SK-N-SH (cell line): ENCODE results near the gene RFFL. TPM values are rescaled to one million over a fixed set of nuclear protein-coding genes. Genes with fewer than 3 reads are reported as not detected.

ENCODE experiments used
- CTCF ChIA-PET: fragments of 300-600, 350-600 bp; formaldehyde crosslinking; extraction: SDS; loops from one replicate; lab custom pipeline; 2021; lab: Yijun Ruan, JAX
- POLR2A ChIA-PET: fragments of 350-600 bp; sonication (Branson Sonifier 250); formaldehyde crosslinking; extraction: SDS; loops from one replicate; lab custom pipeline; 2020; ENCODE audit warnings: antibody characterized with exemption, inconsistent platforms; lab: Yijun Ruan, JAX
- DNase-seq: peaks from one replicate; pipeline ENCODE4 v3.0.0; 2012
- H2AFZ ChIP-seq: fragments of 200-600 bp; sonication (generic); 2 replicates; pipeline ENCODE4 v1.8.1; 2016; ENCODE audit warnings: antibody characterized with exemption, mild to moderate bottlenecking, low read depth
- H3F3A ChIP-seq: fragments of 200-600 bp; sonication (generic); replicated peaks from 2 replicates; pipeline ENCODE3; 2016; ENCODE audit warnings: antibody characterized with exemption, mild to moderate bottlenecking; ENCODE audit not compliant: insufficient read depth
- H3K27ac ChIP-seq, 2 experiments: fragments of 200-500 bp in 1 of 2; fragments of 200-600 bp in 1 of 2; sonication (Bioruptor generic) in 1 of 2; sonication (generic), shearing (Covaris generic) in 1 of 2; 2 replicates each; pipeline versions ENCODE4 v1.5.1 to v1.6.1; 2014 to 2016; ENCODE audit warnings: low read depth in 2 of 2, inconsistent platforms in 1 of 2, low read length in 1 of 2, mild to moderate bottlenecking in 1 of 2, mixed read lengths in 1 of 2
- H3K27me3 ChIP-seq: fragments of 200-600 bp; sonication (generic), shearing (Covaris generic); 2 replicates; pipeline ENCODE4 v1.6.1; 2016; ENCODE audit warnings: mixed run types; ENCODE audit not compliant: insufficient read depth
- H3K36me3 ChIP-seq, 2 experiments: fragments of 200-500 bp in 1 of 2; fragments of 200-600 bp in 1 of 2; sonication (Bioruptor generic) in 1 of 2; sonication (generic) in 1 of 2; replicated peaks in 1 of 2; 2 replicates each; pipeline versions ENCODE3 to v1.5.1; 2014 to 2016; ENCODE audit warnings: low read length in 1 of 2, mild to moderate bottlenecking in 1 of 2; ENCODE audit not compliant: insufficient read depth in 2 of 2, control insufficient read depth in 1 of 2
- H3K4me1 ChIP-seq, 2 experiments: fragments of 200-500 bp in 1 of 2; fragments of 200-600 bp in 1 of 2; sonication (Bioruptor generic) in 1 of 2; sonication (generic), shearing (Covaris generic) in 1 of 2; 2 replicates each; pipeline versions ENCODE4 v1.5.1 to v1.6.1; 2014 to 2016; ENCODE audit warnings: low read depth in 1 of 2, low read length in 1 of 2, mixed run types in 1 of 2; ENCODE audit not compliant: insufficient read depth in 2 of 2, control insufficient read depth in 1 of 2
- H3K4me2 ChIP-seq: fragments of 200-600 bp; sonication (generic), shearing (Covaris generic); 2 replicates; pipeline ENCODE4 v1.6.1; 2017; ENCODE audit warnings: mixed run types
- H3K4me3 ChIP-seq, 2 experiments: fragments of 200-500 bp in 1 of 2; fragments of 200-600 bp in 1 of 2; sonication (Bioruptor generic) in 1 of 2; sonication (generic), shearing (Covaris generic) in 1 of 2; 2 replicates each; pipeline versions ENCODE4 v1.5.1 to v1.8.1; 2014 to 2016; ENCODE audit warnings: low read depth in 2 of 2, inconsistent platforms in 1 of 2, low read length in 1 of 2, mild to moderate bottlenecking in 1 of 2, mixed read lengths in 1 of 2, moderate library complexity in 1 of 2
- H3K79me2 ChIP-seq: fragments of 200-600 bp; sonication (generic); 2 replicates; pipeline ENCODE4 v1.8.1; 2017; ENCODE audit warnings: mild to moderate bottlenecking; ENCODE audit not compliant: insufficient read depth
- H3K9ac ChIP-seq: fragments of 200-600 bp; sonication (generic); 2 replicates; pipeline ENCODE4 v1.6.1; 2017; ENCODE audit warnings: mixed run types
- H3K9me2 ChIP-seq: fragments of 200-600 bp; sonication (generic); 2 replicates; pipeline ENCODE4 v1.6.1; 2017; ENCODE audit warnings: mixed run types
- H3K9me3 ChIP-seq: fragments of 200-600 bp; sonication (generic); 2 replicates; pipeline ENCODE4 v1.6.1; 2017; ENCODE audit warnings: mixed run types, mild to moderate bottlenecking, moderate library complexity
- H4K20me1 ChIP-seq: fragments of 200-600 bp; sonication (generic); 2 replicates; pipeline ENCODE4 v1.6.1; 2017; ENCODE audit warnings: mild to moderate bottlenecking, mixed run types; ENCODE audit not compliant: insufficient read depth
- EP300 ChIP-seq, 2 experiments: IDR thresholded peaks; 2 replicates each; pipeline versions ENCODE4 v1.4.0 to v1.6.1; 2012; ENCODE audit warnings: borderline replicate concordance in 1 of 2, low read depth in 1 of 2, low read length in 1 of 2
- FOSL2 ChIP-seq: IDR thresholded peaks from 2 replicates; pipeline ENCODE4 v1.4.0; 2012; ENCODE audit warnings: low read depth, mild to moderate bottlenecking, moderate library complexity, borderline replicate concordance
- FOXJ3 ChIP-seq: sonication (generic); formaldehyde crosslinking; IDR thresholded peaks from 2 replicates; pipeline ENCODE4 v1.5.1; 2020; ENCODE audit warnings: mild to moderate bottlenecking, missing genetic modification reagents
- NFIC ChIP-seq: IDR thresholded peaks from 2 replicates; pipeline ENCODE4 v1.4.0; 2012; ENCODE audit warnings: borderline replicate concordance
- NRF1 ChIP-seq: IDR thresholded peaks from 2 replicates; pipeline ENCODE4 v1.6.1; 2012; ENCODE audit warnings: low read depth, mild to moderate bottlenecking, low read length
- POLR2AphosphoS5 ChIP-seq: IDR thresholded peaks from 2 replicates; pipeline ENCODE4 v1.6.1; 2012; ENCODE audit warnings: low read depth, low read length
- RAD21 ChIP-seq: IDR thresholded peaks from 2 replicates; pipeline ENCODE4 v1.6.1; 2012; ENCODE audit warnings: mild to moderate bottlenecking, low read length
- RFX5 ChIP-seq: IDR thresholded peaks from 2 replicates; pipeline ENCODE4 v1.6.1; 2012; ENCODE audit warnings: mild to moderate bottlenecking, improper control_type of control experiment, low read length
- WGBS: methylation state at CpG from one replicate; pipeline ENCODE4 v1.1.6; 2017; ENCODE audit warnings: low lambda C conversion rate; 5-methylcytosine and 5-hydroxymethylcytosine counted together
- polyA plus RNA-seq, 3 experiments: library from polyadenylated mRNA; depleted of rRNA; stranded (reverse); fragments of >200 nt; gene quantifications; 2 replicates each; pipeline ENCODE4 v1.2.3, GENCODE V29; 2012
- TF ChIP-seq, protein P1 (sequence below): fragments of 150-350 bp; IDR thresholded peaks from 2 replicates; pipeline ENCODE4 v1.6.1; 2016; ENCODE audit warnings: mild to moderate bottlenecking, low read depth, low read length
- TF ChIP-seq, protein P2 (sequence below): fragments of 200-600 bp; sonication (generic); IDR thresholded peaks from 2 replicates; pipeline ENCODE4 v1.6.1; 2017; ENCODE audit warnings: antibody characterized with exemption, mild to moderate bottlenecking, moderate library complexity
- TF ChIP-seq, protein P3 (sequence below): IDR thresholded peaks from 2 replicates; pipeline ENCODE4 v1.4.0; 2012; ENCODE audit warnings: low read depth
- TF ChIP-seq, protein P4 (sequence below): IDR thresholded peaks from 2 replicates; pipeline ENCODE4 v1.4.0; 2012; ENCODE audit warnings: low read depth, borderline replicate concordance
- TF ChIP-seq, protein P5 (sequence below): IDR thresholded peaks from 2 replicates; pipeline ENCODE4 v1.6.1; 2012; ENCODE audit warnings: mild to moderate bottlenecking, low read depth, low read length, moderate library complexity
- TF ChIP-seq, protein P6 (sequence below): fragments of 150-350 bp; IDR thresholded peaks from 2 replicates; pipeline ENCODE4 v1.6.1; 2017; ENCODE audit warnings: antibody characterized with exemption, low read length, low read depth, borderline replicate concordance
- TF ChIP-seq, protein P7 (sequence below): IDR thresholded peaks from 2 replicates; pipeline ENCODE4; 2012

The RFFL gene
- polyA plus RNA-seq, 1 of the 3 experiments (the other 2 are of a cell fraction), result 10.1 TPM

DNA sequence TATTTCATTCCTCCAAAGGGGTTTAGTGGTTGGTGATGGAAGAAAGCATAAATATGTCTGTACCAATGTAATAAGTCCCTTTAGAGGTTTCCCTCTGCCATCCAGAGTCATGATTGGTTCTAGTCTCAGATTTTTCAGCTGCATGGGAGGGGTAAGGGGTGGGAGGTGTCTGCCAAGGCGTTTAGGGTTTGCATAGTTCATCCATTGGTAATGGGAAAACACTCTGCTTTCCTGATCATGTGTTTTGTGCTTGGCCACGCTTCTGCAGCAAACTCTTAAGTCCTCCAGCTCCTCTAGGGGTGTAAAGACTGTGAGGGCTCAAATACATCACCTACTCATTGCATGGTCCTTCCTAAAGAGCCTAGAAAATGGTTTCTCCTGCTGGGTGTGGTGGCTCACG, 53.4 kb downstream of the RFFL start:
- CTCF ChIA-PET, result interaction anchor here (1.5 to 1.6 kb wide), 2 partner anchors 12 to 80 kb away, joined by 3 to 4 read pairs; no protein-coding TSS in a partner anchor
- H4K20me1 ChIP-seq, result no peaks in the 10 kb centered on the region
- no peak overlapping the region for H3K4me3 ChIP-seq
- H3K9me2 ChIP-seq, result no peaks in the 10 kb centered on the region
- TF ChIP-seq, protein P1, sequence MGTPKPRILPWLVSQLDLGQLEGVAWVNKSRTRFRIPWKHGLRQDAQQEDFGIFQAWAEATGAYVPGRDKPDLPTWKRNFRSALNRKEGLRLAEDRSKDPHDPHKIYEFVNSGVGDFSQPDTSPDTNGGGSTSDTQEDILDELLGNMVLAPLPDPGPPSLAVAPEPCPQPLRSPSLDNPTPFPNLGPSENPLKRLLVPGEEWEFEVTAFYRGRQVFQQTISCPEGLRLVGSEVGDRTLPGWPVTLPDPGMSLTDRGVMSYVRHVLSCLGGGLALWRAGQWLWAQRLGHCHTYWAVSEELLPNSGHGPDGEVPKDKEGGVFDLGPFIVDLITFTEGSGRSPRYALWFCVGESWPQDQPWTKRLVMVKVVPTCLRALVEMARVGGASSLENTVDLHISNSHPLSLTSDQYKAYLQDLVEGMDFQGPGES, result no peak
- TF ChIP-seq, protein P2, sequence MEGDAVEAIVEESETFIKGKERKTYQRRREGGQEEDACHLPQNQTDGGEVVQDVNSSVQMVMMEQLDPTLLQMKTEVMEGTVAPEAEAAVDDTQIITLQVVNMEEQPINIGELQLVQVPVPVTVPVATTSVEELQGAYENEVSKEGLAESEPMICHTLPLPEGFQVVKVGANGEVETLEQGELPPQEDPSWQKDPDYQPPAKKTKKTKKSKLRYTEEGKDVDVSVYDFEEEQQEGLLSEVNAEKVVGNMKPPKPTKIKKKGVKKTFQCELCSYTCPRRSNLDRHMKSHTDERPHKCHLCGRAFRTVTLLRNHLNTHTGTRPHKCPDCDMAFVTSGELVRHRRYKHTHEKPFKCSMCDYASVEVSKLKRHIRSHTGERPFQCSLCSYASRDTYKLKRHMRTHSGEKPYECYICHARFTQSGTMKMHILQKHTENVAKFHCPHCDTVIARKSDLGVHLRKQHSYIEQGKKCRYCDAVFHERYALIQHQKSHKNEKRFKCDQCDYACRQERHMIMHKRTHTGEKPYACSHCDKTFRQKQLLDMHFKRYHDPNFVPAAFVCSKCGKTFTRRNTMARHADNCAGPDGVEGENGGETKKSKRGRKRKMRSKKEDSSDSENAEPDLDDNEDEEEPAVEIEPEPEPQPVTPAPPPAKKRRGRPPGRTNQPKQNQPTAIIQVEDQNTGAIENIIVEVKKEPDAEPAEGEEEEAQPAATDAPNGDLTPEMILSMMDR, result no peak
- TF ChIP-seq, protein P3, sequence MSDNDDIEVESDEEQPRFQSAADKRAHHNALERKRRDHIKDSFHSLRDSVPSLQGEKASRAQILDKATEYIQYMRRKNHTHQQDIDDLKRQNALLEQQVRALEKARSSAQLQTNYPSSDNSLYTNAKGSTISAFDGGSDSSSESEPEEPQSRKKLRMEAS, result no peak
- TF ChIP-seq EP300 (IDR thresholded peaks at IDR 0.05; ENCODE audit: borderline replicate concordance in 1 of 2, low read depth in 1 of 2, low read length in 1 of 2) (no peak), RFX5 (no peak), FOXJ3 (CRISPR knock-in tag) (no peak), FOSL2 (no peak), POLR2AphosphoS5 (no peak), NRF1 (no peak), NFIC (no peak), RAD21 (no peak)
- TF ChIP-seq, protein P4, sequence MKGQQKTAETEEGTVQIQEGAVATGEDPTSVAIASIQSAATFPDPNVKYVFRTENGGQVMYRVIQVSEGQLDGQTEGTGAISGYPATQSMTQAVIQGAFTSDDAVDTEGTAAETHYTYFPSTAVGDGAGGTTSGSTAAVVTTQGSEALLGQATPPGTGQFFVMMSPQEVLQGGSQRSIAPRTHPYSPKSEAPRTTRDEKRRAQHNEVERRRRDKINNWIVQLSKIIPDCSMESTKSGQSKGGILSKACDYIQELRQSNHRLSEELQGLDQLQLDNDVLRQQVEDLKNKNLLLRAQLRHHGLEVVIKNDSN, result no peak
- TF ChIP-seq, protein P5, sequence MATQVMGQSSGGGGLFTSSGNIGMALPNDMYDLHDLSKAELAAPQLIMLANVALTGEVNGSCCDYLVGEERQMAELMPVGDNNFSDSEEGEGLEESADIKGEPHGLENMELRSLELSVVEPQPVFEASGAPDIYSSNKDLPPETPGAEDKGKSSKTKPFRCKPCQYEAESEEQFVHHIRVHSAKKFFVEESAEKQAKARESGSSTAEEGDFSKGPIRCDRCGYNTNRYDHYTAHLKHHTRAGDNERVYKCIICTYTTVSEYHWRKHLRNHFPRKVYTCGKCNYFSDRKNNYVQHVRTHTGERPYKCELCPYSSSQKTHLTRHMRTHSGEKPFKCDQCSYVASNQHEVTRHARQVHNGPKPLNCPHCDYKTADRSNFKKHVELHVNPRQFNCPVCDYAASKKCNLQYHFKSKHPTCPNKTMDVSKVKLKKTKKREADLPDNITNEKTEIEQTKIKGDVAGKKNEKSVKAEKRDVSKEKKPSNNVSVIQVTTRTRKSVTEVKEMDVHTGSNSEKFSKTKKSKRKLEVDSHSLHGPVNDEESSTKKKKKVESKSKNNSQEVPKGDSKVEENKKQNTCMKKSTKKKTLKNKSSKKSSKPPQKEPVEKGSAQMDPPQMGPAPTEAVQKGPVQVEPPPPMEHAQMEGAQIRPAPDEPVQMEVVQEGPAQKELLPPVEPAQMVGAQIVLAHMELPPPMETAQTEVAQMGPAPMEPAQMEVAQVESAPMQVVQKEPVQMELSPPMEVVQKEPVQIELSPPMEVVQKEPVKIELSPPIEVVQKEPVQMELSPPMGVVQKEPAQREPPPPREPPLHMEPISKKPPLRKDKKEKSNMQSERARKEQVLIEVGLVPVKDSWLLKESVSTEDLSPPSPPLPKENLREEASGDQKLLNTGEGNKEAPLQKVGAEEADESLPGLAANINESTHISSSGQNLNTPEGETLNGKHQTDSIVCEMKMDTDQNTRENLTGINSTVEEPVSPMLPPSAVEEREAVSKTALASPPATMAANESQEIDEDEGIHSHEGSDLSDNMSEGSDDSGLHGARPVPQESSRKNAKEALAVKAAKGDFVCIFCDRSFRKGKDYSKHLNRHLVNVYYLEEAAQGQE, result no peak
- TF ChIP-seq, protein P6, sequence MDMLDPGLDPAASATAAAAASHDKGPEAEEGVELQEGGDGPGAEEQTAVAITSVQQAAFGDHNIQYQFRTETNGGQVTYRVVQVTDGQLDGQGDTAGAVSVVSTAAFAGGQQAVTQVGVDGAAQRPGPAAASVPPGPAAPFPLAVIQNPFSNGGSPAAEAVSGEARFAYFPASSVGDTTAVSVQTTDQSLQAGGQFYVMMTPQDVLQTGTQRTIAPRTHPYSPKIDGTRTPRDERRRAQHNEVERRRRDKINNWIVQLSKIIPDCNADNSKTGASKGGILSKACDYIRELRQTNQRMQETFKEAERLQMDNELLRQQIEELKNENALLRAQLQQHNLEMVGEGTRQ, result no peak
- TF ChIP-seq, protein P7, sequence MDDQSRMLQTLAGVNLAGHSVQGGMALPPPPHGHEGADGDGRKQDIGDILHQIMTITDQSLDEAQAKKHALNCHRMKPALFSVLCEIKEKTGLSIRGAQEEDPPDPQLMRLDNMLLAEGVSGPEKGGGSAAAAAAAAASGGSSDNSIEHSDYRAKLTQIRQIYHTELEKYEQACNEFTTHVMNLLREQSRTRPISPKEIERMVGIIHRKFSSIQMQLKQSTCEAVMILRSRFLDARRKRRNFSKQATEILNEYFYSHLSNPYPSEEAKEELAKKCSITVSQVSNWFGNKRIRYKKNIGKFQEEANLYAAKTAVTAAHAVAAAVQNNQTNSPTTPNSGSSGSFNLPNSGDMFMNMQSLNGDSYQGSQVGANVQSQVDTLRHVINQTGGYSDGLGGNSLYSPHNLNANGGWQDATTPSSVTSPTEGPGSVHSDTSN, result no peak
- no peaks in the 10 kb centered on the region for H3K27me3 ChIP-seq
- H3K9ac ChIP-seq, result no peak overlapping the region
- no peak overlapping the region for H3K27ac ChIP-seq
- 82% methylated on average over 3 of the region's 3 CpGs for WGBS
- H3K4me1 ChIP-seq, result no peaks in the 10 kb centered on the region
- peaks cover 30 to 32% of the 10 kb centered on the region in 2 experiments for H3K36me3 ChIP-seq
- POLR2A ChIA-PET, result no interaction called here
- H2AFZ ChIP-seq, result no peak overlapping the region
- H3F3A ChIP-seq, result peaks cover 13% of the 10 kb centered on the region
- H3K9me3 ChIP-seq, result no peaks in the 10 kb centered on the region
- no peaks in the 10 kb centered on the region for H3K79me2 ChIP-seq
- no peak overlapping the region for H3K4me2 ChIP-seq
- no peak for DNase-seq
